ENCODE results near the gene EID1.

GRCh38 chr15:48893311-48893710, 15.4 kb downstream of the EID1 start:
- no peak for TF ChIP-seq CTCF (IDR thresholded peaks at IDR 0.05)
- TF ChIP-seq ATF6 (CRISPR knock-in tag; IDR thresholded peaks at IDR 0.05): no peak
- TF ChIP-seq NR1H2 (CRISPR knock-in tag; IDR thresholded peaks at IDR 0.05): no peak
- no peak for TF ChIP-seq HMGXB4 (CRISPR knock-in tag; IDR thresholded peaks at IDR 0.05)
- no peak for TF ChIP-seq ATF2 (CRISPR knock-in tag; IDR thresholded peaks at IDR 0.05; ENCODE audit: borderline replicate concordance, low read depth)
- TF ChIP-seq USF2 (CRISPR knock-in tag; IDR thresholded peaks at IDR 0.05): no peak
- no peak for TF ChIP-seq FOXP4 (CRISPR knock-in tag; IDR thresholded peaks at IDR 0.05)
- TF ChIP-seq E2F4 (CRISPR knock-in tag; IDR thresholded peaks at IDR 0.05; ENCODE audit: borderline replicate concordance, low read depth): no peak
- TF ChIP-seq MAX (CRISPR knock-in tag; IDR thresholded peaks at IDR 0.05): no peak
- TF ChIP-seq TEAD4 (CRISPR knock-in tag; IDR thresholded peaks at IDR 0.05): no peak
- TF ChIP-seq JUN (CRISPR knock-in tag; IDR thresholded peaks at IDR 0.05): no peak
- TF ChIP-seq USF1 (CRISPR knock-in tag; IDR thresholded peaks at IDR 0.05): no peak

All from WTC11 (cell line).